HG02763 (cell line): ENCODE data around the gene KLHL24.
"Not testable (repeated sequence)": the region's sequence is repeated elsewhere in the genome, so short reads cannot be mapped to it uniquely, and the experiment has no call there.

Source experiments
- ATAC-seq: cut with Tn5 transposase; IDR thresholded peaks from one replicate; pipeline ENCODE4 v1.9.1; 2021; ENCODE audit warnings: mild to moderate bottlenecking, moderate library complexity; ENCODE audit not compliant: unreplicated experiment

KLHL24 gene

DNA sequence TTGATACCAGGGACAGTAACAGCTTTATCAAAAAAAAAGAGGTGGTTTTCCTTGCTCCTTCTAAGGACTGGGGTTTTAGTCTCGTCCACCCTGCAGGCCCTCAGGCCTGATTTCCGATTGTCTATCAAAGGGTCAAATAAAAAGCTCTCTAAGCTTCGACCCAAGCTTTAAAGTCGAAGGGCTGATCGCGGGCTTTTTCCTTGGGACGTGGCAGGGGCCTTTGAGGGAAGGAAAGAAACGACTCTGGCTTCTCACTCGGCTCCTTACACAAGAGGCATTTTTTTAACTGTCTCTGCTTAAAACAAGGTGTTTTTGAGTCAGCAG, 354 bp upstream of the KLHL24 start:
- ATAC-seq: no peak

DNA sequence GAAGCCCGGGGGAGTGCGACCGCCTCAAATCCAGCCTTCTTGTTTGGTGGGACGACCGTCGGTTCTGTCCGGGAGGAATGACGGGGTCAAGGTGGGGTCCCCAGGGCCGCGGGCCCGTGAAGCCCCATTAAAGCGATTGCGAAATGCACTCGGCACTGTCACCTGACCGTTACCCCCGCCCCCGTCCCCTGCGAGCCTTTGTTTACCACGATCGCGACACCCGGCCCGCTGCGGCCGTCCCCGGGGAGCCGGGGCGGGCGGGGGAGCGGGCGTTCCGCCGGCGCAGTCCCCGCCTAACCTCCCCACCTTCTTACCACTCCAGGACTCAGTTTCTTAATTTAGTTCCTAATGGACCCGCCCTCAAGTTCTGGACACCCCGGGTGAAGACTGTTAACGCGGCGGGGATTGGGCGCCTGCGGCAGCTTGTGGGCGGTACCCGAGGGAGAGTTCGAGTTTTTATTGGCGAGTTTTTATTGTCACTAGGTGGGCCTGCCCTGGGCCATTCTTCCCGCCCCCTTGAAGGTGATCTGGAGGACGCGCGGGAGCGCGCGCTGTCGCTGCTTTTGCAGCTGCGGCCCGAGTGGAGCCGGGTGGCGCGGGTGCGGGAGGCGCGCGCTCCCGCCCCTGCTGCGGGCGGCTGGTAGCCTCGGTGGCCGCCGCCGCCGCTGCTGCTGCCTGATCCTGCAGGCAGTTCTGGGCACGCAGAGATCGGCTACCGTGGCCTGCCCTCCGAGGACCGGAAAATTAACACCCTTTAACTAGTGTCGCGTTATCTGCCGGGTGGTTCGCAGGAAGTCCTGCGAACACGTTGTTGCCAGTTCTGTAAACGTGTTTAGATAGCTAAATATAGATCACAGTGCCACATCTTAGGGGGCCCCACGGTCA, 1.0 kb downstream of the KLHL24 start:
- peak; percentile 81 for ATAC-seq

DNA sequence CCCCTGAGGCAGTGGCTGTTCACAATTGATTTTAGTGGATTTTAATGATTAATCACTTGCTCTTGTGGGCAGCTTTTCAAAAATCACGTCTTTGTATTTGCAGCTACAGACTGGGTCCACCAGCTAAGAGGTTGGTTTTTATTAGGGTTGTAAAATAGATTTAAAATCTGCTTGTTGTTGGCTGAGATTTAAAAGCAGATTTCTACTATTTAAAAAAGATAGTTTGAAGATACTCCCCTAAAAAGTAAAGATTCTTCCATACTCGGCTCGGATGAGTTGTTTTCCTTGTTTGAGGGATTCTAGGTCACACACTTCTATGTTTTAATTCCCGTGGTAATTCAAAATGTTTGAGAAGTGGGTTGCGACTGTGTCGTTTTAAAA, 1.7 kb downstream of the KLHL24 start:
- no peak for ATAC-seq

DNA sequence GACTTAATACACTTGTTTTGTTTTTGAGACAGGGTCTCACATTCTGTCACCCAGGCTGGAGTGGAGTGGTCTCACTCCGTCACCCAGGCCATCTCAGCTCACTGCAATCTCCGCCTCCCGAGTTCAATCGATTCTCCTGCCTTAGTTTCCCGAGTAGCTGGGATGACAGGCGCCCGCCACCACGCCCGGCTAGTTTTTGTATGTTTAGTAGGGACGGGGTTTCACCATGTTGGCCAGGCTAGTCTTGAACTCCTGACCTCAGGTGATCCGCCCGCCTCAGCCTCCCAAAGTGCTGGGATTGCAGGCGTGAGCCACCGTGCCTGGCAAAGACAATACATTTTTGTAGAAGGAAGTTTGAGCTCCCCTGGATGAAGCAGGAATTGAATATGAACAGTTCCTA, 2.2 kb downstream of the KLHL24 start:
- not testable (repeated sequence) for ATAC-seq

DNA sequence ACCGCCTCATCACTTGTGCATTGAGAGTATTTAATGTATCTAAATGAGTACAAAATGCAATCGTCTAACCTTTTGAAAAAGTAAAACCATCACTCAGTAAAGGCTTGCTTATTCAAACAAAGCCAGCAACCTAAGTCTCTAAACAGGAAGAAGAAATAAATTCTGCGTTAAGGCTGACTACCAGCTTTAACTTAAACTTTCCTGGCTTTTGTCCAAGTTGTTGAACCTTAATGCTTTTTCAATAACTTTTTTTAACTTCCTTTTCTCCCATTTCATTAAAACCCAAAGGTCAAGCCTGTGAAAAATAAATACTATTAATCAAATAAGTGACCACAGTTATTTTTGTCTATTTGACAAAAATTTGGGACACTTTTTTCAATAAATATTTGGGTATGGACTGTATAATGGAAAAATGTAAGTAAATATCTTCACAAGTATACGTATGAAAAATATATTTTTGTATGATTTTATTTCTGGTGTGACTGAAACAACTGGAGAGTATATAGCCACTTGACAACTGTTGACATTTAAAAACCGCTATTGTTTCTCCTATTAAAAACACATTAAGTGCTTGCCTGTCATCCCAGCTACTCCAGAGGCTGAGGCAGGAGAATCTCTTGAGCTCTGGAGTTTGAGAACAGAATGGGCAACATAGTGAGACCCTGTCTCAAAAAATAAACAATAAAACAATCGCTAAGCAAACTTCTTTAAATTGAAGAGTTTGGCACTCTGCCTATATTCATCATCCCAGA, 2.9 kb downstream of the KLHL24 start:
- ATAC-seq: no peak

DNA sequence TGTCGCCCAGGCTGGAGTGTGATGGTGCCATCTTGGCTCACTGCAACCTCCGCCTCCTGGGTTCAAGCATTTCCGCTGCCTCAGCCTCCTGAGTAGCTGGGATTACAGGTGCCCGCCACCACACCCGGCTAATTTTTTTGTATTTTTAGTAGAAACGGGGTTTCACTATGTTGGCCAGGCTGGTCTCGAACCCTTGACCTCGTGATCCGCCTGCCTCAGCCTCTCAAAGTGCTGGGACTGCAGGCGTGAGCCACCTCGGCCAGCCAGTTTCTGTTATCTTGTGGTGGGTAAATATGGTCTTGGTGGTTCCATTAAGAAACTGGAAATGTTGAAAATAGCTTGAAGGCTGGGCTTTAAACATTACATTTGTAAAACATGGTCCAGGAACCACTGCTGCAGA, 5.2 kb downstream of the KLHL24 start:
- not testable (repeated sequence) for ATAC-seq

DNA sequence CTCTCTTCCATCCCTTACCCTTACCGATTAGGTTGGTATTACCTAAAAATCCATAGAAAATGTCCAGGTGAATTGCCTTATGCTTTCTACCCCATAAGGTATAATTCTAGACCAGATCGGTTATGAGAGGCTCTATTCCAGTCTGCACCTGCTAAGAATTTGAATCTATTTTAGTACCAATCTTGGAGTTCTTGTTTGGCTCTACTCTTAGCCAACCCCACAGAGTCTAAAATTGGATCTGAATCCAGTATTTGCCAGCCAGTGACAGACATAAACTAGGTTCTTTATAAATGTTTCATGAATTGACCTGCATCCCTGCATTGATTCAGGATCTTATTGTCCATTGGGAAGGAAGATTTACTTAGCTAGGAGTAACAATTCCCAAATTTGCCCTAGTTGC, 6.5 kb downstream of the KLHL24 start:
- no peak for ATAC-seq

DNA sequence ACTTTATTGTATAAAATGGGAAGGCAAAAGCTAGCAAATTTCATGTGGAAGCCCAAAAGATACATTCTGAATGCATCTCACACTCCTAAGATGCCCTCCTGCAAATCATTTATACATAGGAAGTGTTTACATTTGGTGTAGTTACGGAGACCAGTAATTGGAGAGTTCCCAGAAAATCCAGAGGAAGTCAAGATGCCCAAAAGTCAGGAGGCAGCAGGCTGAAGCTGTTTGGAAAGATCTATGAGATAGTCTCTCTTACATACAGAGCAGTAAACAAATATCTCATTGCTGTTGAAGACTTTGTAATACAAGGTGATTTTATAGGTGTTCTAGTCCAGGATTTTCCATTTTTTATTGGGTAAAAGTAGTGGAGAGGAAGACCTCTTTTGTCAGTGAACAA, 8.8 kb downstream of the KLHL24 start:
- ATAC-seq: no peak

DNA sequence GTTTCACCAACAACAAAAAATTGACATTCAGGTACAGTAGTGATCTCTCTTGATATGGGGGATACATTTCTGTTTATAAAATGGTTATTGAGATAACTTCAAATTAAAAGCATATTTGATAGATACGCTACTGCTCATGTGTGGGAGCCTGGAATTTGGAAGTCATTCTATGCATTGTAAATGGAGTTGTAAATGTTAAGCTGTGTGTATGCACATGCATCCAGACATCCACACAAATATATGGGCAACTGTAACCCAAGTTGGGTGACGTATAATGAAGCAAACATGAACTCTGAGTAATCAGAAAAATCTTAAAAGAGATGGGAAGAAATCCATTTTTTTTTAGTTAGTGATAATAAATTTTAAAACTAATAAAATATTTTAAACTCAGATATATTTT, 9.8 kb downstream of the KLHL24 start:
- ATAC-seq: no peak

DNA sequence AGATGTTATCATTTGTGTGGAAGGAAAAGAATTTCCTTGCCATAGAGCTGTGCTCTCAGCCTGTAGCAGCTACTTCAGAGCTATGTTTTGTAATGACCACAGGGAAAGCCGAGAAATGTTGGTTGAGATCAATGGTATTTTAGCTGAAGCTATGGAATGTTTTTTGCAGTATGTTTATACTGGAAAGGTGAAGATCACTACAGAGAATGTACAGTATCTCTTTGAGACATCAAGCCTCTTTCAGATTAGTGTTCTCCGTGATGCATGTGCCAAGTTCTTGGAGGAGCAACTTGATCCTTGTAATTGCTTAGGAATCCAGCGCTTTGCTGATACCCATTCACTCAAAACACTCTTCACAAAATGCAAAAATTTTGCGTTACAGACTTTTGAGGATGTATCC, 15.1 kb downstream of the KLHL24 start:
- no peak for ATAC-seq

DNA sequence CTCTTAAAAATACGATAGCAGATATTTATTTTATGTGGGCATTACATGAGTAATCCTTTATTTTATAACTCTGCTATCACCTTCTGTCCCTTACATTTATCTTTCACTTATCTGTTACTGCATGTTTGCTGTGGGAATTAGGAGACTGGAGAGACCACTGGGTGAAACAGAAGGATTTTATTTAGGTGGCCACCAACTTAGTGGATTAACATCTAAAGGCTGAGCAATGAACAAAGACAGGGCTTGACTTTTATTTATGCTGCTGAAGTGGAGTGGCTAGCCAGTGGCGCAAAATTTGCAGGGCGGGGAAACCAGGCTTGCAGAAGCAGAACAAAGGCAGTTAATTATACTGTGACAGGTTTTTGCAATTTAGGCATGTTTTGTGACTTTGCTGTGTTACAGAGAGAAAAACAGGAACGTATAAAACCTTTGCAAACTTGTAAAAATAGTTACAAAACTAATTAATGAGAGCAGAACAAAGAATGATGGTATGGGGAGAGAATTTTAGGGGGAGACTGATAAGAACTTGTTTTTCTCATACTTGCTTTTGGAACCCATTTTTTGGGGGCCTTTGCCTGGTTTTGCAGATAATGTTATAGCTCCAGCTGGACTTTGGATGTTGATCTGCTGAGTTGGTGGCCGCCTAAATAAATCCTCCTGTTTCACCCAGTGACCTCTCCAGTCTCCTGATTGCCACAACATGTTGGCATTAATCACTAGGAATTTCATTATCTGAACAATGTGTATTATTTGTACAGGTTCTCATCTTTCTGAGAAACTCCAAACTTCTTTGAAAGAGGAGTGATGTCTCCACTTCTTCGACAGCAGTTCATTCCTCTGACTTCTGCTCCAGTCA, 18.0 kb downstream of the KLHL24 start:
- no peak for ATAC-seq

DNA sequence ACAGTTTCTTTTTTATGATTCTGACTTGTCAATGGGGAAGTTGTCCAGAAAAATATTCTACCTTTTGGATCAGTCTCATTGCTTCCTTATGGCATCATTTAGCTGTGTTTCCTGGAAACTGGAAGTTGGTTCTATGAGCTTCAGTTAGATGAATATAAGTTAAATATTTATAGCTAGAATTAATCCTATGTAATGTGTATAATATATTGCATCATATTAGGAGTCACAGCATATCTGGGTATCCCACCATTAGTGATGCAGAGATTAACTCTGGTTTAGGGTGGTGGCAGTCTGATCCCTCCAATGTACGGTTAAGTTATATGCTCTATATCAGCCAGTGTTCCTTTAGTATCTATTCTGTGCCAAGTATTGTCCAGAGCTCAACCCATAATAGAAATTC, 19.3 kb downstream of the KLHL24 start:
- ATAC-seq: no peak

DNA sequence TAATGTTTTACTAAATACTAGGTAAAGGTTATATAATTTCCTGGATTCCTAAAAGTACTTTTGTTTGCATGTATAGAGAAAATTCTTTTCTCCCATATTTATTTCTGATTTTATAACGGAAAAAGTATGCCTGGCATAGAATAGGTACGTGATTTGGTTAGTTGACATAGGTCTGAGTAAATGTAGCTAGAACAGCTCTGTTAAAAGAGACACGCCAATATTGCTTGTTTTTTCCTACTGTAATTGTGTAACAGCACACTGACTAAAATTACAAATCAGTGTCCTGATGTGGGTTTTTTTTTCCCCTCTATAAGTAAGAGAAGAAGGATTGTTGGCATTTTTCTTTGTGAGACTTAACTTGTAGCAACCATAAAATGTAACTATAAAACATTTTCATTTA, 26.7 kb downstream of the KLHL24 start:
- ATAC-seq: no peak

DNA sequence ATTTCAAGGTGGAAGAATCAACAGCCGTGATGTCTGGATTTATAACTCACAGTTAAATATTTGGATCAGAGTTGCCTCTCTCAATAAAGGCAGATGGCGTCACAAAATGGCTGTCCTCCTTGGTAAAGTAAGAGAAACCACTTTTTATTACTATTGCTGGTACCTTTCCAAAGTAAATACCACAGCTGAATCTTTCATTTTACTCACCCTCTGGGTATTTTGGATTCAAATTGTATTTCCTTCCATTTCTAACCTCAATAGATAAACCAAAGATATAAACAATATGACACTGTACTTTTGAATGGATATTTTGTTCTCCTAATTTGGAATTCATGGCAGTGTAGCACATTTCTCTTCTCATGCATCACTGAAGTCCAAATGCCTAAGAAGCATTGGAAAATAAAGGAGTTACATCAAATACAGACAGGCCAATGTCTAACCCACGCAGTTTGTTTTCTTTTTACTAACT, 29.5 kb downstream of the KLHL24 start:
- ATAC-seq: no peak

DNA sequence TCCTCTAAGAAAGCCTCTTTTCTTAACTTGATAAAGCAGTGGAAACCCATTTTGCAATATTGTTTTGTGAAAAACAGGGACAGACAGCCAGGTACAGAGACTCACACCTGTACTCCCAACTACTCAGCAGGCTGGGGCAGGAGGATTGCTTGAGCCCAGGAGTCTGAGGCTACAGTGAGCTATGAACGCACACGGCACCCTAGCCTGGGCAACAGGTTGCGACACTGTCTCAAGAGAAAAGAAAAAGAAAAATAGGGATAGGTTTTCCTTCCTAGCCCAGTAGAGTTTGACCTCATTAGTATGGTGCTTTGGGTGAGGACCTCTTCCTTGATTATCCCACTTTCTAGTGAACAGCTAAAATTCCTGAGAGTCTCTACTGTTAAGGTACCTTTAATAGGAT, 44.6 kb downstream of the KLHL24 start:
- ATAC-seq: no peak

DNA sequence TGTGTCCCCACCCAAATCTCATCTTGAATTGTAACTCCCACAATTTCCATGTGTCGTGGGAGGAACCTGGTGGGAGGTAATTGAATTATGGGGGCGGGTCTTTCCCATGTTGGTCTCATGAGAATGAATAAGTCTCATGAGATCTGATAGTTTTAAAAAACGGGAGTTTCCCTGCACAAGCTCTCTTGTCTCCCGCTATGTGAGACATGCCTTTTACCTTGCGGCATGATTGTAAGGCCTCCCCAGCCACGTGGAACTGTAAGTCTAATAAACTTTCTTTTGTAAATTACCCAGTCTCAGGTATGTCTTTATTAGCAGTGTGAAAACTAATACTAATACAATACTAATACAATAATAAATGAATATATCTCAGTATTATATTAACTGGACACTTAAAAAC, 52.3 kb downstream of the KLHL24 start:
- ATAC-seq: no peak

DNA sequence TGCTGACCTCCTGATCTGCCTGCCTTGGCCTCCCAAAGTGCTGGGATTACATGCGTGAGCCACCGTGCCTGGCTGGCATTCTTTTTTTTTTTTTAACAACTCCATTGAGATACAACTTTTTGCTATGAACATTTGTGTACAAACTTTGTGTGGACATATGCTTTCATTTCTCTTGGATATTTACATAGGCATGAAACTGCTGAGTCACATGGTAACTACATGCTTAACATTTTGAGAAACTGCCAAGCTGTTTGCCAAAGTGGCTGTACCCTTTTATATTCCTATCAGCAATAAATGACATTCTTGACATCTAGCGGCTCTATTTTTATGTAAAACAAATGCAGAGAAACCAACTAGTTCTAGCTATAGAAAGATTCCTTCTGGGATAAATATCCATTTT, 53.5 kb downstream of the KLHL24 start:
- no peak for ATAC-seq

DNA sequence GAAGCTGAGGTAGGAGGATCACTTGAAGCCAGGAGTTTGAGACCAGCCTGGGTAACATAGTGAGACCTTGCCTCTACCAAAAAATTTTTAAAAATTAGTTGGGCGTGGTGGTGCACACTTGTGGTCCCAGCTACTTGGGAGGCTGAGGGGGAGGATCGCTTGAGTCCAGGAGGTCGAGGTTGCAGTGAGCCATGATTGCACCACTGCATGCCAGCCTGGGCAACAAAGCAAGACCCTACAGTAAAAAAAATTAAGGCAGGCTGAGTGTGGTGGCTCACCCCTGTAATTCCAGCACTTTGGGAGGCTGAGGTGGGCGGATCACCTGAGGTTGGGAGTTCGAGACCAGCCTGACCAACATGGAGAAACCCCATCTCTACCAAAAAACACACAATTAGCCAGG, 54.2 kb downstream of the KLHL24 start:
- ATAC-seq: not testable (repeated sequence)

DNA sequence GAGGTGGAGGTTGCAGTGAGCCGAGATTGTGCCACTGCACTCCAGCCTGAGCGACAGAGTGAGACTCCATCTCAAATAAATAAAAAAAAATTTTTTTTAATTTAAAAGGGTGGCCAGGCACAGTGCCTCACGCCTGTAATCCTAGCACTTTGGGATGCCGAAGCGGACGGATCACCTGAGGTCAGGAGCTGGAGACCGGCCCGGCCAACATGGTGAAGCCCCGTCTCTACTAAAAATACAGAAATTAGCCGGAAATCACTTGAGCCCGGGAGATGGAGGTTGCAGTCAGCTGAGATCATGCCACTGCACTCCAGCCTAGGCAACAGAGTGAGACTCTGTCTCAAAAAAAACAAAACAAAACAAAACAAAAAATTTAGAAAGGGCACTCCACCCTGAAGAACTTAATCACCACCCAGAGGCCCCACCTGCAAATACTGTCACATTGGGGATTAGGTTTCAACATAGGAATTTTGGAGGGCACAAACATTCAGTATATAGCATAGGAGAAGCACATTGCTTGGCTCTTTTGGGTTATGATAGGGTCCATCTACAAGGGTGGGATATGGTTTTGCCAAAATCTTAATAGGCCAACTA, 55.1 kb downstream of the KLHL24 start:
- no peak for ATAC-seq

DNA sequence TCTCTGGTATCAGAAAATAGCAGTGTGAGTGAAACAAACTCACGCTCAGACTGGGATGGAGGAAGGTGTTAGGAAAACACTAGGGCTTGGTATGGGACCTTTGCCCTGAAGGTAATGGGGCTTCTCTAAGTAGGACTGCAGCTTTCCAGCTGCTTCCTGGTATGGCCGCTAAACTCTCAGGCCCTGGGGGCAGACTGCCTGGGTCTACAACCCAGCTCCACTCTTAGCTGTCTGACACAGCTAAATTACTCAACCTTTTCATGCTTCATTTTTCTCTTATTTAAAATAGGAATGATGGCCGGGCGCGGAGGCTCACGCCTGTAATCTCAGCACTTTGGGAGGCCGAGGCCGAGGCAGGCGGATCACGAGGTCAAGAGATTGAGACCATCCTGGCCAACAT, 57.0 kb downstream of the KLHL24 start:
- no peak for ATAC-seq
